HUES64 (cell line): Measurements from ENCODE around the gene SLC6A1.

Experiments used
- H3K27ac ChIP-seq: 2 replicates; pipeline ENCODE4 v1.7.0; 2013; ENCODE audit warnings: low read depth, low read length, inconsistent platforms
- H3K27me3 ChIP-seq: 2 replicates; pipeline ENCODE4 v1.6.1; 2013; ENCODE audit warnings: mild to moderate bottlenecking, low read length; ENCODE audit not compliant: insufficient read depth
- H3K36me3 ChIP-seq: 2 replicates; pipeline ENCODE4 v1.6.1; 2013; ENCODE audit warnings: mild to moderate bottlenecking, low read length; ENCODE audit not compliant: insufficient read depth
- H3K4me1 ChIP-seq: 2 replicates; pipeline ENCODE4 v1.6.1; 2013; ENCODE audit warnings: mild to moderate bottlenecking, low read length, moderate library complexity; ENCODE audit not compliant: insufficient read depth
- H3K4me3 ChIP-seq: 2 replicates; pipeline ENCODE4 v1.5.1; 2013; ENCODE audit warnings: mild to moderate bottlenecking, low read length, moderate library complexity
- H3K9ac ChIP-seq: 2 replicates; pipeline ENCODE4 v1.6.1; 2013; ENCODE audit warnings: mild to moderate bottlenecking, low read depth, low read length
- H3K9me3 ChIP-seq: 2 replicates; pipeline ENCODE4 v1.6.1; 2013; ENCODE audit warnings: low read depth, low read length; ENCODE audit not compliant: insufficient read depth
- WGBS: fragments of 150-250, 120-280 bp; methylation state at CpG from one replicate; pipeline ENCODE4 v1.1.7; 2013; ENCODE audit warnings: missing lambda C conversion rate; 5-methylcytosine and 5-hydroxymethylcytosine counted together

Gene SLC6A1

DNA sequence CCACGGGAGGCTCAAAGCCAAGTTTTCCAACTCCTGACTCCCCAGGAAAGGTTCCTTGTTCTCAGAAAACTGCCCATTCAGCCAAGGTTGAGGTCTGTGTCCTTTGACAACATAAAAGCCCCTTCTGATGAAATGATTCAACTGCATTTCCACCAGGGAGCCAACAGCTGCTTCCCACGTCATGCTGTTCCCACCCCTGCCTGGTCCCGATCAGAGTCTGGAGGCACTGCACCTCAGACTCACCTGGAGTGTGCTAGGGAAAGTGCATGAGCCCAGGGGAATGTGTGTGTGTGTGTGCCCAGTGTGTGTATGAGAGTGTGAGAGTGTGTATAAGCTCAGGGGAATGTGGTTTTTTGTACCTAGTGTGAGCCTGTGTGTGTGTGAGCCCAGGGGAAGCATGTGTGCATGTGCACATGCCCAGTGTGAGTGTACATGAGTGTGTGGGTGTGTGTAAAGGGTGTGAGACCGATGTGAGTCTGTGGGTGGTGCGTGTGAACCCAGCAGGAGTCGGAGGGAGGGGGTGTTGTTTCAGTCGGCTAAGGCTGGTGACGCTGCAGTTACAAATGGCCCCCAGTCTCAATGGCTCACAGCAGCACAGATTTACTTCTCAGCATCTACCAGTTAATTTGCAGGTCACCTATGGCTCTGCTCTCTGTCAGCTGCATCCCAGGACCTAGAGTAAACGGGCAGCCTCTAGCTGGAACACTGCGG, 20.3 kb upstream of the SLC6A1 start:
- no peak overlapping the region for H3K27ac ChIP-seq
- WGBS: 65% methylated on average over 10 of the region's 10 CpGs
- no peak overlapping the region for H3K9ac ChIP-seq
- peaks cover 16% of the 10 kb centered on the region for H3K4me1 ChIP-seq
- H3K36me3 ChIP-seq: no peaks in the 10 kb centered on the region
- H3K9me3 ChIP-seq: no peaks in the 10 kb centered on the region
- no peak overlapping the region for H3K4me3 ChIP-seq
- H3K27me3 ChIP-seq: no peaks in the 10 kb centered on the region

DNA sequence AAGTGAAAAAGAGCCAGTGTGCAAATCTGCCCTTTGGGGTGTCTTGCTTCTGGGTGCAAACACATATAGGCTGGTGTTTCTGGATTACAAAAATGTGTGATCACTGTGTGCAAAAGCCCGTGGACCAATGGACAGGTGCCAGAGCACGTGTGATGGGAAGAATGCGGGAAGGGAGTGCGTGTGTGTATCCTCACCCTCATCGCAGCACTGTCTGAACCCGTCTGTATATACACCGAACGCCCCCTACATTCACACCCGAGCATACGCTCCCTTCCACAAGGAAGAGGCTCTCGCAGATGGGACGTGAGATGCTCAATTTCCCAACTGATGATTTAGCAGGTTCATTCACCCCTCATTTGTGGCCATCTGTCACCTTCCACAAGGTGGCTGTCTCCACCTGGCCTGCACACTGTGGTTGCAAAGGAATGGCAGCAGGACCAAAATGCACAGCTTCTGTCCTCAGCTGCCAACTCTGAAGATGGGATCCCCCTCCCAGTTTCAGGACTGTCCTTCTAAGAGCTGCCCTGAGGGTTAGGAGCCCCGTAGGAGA, 19.4 kb upstream of the SLC6A1 start:
- Histone ChIP-seq H3K27me3 (no peaks in the 10 kb centered on the region), H3K36me3 (no peaks in the 10 kb centered on the region), H3K27ac (no peak overlapping the region), H3K4me3 (no peak overlapping the region), H3K9ac (no peak overlapping the region), H3K9me3 (no peaks in the 10 kb centered on the region), H3K4me1 (peaks cover 21% of the 10 kb centered on the region)
- 95% methylated on average over 13 of the region's 13 CpGs for WGBS

DNA sequence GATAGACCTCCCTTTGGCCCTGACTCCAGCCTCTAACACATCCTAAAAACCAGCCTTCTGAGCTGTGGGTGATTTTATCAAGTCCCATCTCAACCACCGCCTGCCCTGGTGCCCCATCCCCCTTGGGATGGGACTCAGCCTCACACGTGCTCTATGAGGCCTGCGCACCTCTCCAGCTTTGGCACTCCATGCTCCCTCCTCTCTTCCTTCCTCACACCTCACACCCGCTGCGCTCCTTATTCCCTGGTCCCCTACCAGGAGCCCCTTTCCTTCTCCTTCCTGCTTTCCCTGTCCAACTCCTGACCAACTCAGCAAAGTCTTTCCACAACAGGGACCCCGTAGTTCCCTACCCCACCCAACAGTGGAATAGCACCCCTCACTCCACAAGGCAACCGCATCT, 18.4 kb upstream of the SLC6A1 start:
- Histone ChIP-seq H3K9ac (no peak overlapping the region), H3K36me3 (no peaks in the 10 kb centered on the region), H3K27ac (no peak overlapping the region), H3K4me1 (peaks cover 15% of the 10 kb centered on the region), H3K4me3 (no peak overlapping the region), H3K9me3 (no peaks in the 10 kb centered on the region), H3K27me3 (no peaks in the 10 kb centered on the region)
- whole genome bisulfite sequencing: 85% methylated on average over 7 of the region's 7 CpGs

DNA sequence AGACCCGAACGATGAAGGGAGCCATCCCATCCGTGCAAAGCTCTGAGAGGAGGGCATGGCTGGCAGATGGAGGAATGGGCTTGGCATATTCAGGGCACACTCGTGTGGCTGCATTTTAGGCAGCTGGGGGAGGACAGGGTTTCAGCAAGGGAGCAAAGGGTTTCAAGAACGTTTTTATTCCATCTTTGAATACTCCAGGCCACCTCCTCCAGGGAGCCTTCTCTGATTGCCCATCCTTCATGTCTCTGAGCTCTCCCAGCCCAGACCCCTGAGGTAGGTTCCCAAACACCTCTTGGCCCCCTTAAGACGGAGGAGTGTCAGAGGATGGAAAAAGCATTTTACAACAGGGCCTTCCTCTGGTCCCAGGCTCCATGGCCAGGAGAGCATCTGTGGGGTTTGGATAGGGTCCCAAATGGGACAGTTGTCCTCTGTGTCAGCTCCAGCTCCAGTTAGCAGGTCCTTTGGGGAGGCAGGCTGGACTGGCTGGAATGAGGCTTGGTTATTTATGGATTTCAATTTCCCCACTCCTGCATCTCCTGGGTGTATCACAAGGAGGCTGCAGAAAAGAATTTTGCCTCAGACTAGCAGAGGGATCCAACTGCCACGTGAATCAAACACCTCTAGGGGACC, 17.7 kb upstream of the SLC6A1 start:
- H3K27ac ChIP-seq: no peak overlapping the region
- no peaks in the 10 kb centered on the region for H3K9me3 ChIP-seq
- H3K4me1 ChIP-seq: peaks cover 15% of the 10 kb centered on the region
- H3K27me3 ChIP-seq: no peaks in the 10 kb centered on the region
- H3K36me3 ChIP-seq: no peaks in the 10 kb centered on the region
- H3K9ac ChIP-seq: no peak overlapping the region
- 91% methylated on average over 7 of the region's 7 CpGs for WGBS
- no peak overlapping the region for H3K4me3 ChIP-seq

DNA sequence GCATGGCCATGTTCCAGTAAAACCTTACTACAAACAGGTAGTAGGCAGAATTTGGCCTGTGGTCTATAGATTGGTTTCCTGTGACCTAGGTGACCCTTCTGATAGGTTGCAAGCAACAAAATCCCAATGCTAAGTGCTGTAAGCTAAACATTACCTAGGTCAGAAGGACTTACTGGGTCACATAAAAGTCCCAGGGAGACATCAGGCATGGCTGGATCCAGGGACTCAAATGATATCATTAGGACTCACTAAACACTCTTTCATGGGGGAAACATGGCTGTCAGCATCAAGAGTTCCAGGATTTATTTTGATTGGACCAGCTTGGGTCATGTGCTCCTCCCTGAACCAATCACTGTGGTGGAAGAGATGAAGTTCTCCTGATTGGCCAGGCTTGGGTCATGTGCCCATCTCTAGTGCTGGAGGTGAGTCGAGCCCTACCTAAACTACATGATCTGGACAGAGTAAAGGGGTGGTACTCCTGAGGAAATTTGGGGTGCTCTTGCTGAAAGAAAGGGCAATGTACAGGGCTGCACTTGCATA, 16.8 kb upstream of the SLC6A1 start:
- Histone ChIP-seq H3K27ac (no peak overlapping the region), H3K36me3 (no peaks in the 10 kb centered on the region), H3K9me3 (no peaks in the 10 kb centered on the region), H3K4me3 (no peak overlapping the region), H3K9ac (no peak overlapping the region), H3K27me3 (no peaks in the 10 kb centered on the region), H3K4me1 (peaks cover 15% of the 10 kb centered on the region)
- WGBS: 87% methylated on average over 1 of the region's 1 CpG

DNA sequence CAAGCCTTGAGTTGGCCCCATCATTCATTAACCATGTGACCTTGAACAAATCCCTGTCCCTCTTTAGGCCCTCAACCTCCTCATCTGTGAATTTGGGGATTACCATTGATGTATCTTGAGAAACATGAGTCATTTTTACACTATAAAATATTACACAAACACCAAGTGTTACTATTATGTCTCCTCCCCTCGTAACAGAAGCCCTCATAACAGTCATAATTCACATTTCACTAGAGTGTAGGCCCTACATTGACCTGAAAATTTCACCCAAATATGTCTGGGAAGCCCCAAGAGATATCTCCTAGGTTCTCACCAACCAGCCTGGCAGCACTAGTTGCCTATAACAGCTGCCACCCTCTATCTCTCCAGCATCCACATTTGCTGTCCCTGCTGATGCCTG, 15.8 kb upstream of the SLC6A1 start:
- Histone ChIP-seq H3K36me3 (no peaks in the 10 kb centered on the region), H3K4me1 (peaks cover 15% of the 10 kb centered on the region)
- WGBS: 92% methylated on average over 1 of the region's 1 CpG

DNA sequence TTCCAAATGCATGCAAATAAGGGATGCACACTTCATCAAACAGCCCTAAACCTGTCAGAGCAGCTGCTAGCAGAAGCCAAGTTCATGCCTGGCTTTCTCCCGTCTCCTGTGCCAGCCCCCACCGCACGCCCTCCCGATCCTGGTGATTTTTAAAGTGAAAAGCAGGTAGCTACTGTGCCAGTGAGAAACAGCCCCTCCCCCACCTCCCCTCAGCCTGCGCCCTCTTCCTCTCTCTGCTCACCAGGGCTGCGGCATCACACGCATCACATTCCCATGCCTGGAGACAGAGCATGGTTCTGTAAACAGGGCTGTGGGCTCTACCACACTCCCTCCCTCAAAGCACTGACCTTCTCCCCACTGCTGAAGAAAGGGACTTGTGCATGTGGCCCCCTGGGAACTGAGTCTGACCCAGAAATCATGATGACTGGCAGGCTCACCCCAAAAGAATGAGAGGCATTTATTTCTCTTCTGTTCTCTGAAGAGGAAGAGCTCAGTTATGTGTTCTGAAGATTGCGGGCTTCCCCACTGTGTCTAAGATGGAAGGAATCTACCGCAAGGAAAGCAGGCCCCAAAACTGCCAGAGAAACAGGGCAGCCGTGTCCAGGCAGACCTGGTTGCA, 14.5 kb upstream of the SLC6A1 start:
- H3K9me3 ChIP-seq: no peaks in the 10 kb centered on the region
- H3K27me3 ChIP-seq: peaks cover 6% of the 10 kb centered on the region; the same call in 1 of the 2 replicates
- H3K9ac ChIP-seq: no peak overlapping the region
- no peak overlapping the region for H3K27ac ChIP-seq
- H3K4me1 ChIP-seq: peaks cover 10% of the 10 kb centered on the region
- no peaks in the 10 kb centered on the region for H3K36me3 ChIP-seq
- WGBS: 39% methylated on average over 10 of the region's 10 CpGs
- H3K4me3 ChIP-seq: no peak overlapping the region

More for the DNA sequence above, 15.8 kb upstream of the SLC6A1 start:
- Histone ChIP-seq H3K27me3 (peaks cover 6% of the 10 kb centered on the region; the same call in 1 of the 2 replicates), H3K4me3 (no peak overlapping the region), H3K9me3 (no peaks in the 10 kb centered on the region), H3K27ac (no peak overlapping the region), H3K9ac (no peak overlapping the region)

DNA sequence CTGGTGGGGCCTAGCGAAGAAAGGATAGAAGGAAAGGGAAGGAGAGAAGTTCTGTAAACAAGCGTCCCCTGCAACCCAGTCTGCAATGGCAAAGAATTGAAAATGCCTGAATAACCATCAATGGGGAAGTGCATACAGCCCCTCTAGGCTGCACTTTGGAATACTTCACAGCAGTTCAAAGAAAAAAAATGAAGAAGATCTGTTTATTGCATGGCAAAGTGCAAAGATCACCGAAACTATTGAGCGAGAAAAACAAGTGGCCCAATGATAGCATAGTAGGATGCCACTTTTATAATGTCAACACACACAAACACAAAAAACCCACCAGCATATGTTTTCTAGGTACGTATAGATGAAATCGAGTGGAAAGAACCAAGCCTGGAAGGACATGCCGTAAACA, 13.6 kb upstream of the SLC6A1 start:
- Histone ChIP-seq H3K4me3 (no peak overlapping the region), H3K9me3 (no peaks in the 10 kb centered on the region), H3K27ac (no peak overlapping the region), H3K4me1 (peaks cover 14% of the 10 kb centered on the region), H3K9ac (no peak overlapping the region), H3K27me3 (peaks cover 6% of the 10 kb centered on the region; the same call in 1 of the 2 replicates), H3K36me3 (no peaks in the 10 kb centered on the region)
- 95% methylated on average over 7 of the region's 7 CpGs for WGBS

DNA sequence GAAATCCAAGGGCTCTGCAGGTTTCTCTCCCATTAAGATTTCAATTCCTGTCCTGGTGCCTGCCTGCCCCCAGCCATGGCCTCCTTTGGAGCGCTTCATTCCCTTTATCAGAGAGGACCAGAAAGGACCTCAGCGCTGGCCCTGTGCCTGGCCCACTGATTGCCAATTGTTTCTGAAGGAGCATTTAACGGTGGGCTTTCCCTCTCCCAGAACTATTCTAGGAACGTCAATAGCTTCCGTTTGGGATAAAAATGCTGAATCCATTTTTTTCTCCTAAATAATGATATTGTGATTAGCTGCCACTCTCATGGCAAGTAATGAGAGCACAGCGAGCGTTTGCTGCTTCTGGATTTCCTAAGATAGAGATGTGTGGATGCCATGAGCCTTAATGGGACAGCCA, 12.2 kb upstream of the SLC6A1 start:
- 96% methylated on average over 7 of the region's 7 CpGs for WGBS
- Histone ChIP-seq H3K27me3 (peaks cover 6% of the 10 kb centered on the region; the same call in 1 of the 2 replicates), H3K36me3 (no peaks in the 10 kb centered on the region), H3K4me1 (peaks cover 14% of the 10 kb centered on the region), H3K27ac (no peak overlapping the region), H3K9ac (no peak overlapping the region), H3K4me3 (no peak overlapping the region), H3K9me3 (no peaks in the 10 kb centered on the region)

DNA sequence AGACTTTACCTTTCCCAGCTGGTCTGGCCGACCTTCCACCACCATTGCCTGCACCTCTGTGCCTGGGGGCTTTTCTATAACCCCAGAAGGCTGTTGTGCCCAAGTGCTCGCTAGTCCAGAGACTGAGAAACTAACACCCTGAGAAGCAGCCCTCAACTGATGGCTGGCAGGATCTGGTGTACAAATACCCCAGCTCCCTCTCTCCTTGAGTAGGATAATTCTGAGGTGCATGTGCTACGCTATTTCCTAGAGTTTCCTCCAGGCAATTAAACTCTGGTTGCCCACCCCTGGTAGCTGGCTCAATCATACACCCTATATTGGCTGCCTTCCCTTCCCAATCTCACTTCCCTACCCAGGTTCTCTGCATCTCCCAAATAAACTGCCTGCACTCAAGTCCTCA, 11.5 kb upstream of the SLC6A1 start:
- Histone ChIP-seq H3K27me3 (peaks cover 6% of the 10 kb centered on the region; the same call in 1 of the 2 replicates), H3K36me3 (no peaks in the 10 kb centered on the region), H3K27ac (no peak overlapping the region), H3K4me1 (peaks cover 14% of the 10 kb centered on the region), H3K9ac (no peak overlapping the region), H3K9me3 (no peaks in the 10 kb centered on the region), H3K4me3 (no peak overlapping the region)
- WGBS: 96% methylated on average over 3 of the region's 3 CpGs

DNA sequence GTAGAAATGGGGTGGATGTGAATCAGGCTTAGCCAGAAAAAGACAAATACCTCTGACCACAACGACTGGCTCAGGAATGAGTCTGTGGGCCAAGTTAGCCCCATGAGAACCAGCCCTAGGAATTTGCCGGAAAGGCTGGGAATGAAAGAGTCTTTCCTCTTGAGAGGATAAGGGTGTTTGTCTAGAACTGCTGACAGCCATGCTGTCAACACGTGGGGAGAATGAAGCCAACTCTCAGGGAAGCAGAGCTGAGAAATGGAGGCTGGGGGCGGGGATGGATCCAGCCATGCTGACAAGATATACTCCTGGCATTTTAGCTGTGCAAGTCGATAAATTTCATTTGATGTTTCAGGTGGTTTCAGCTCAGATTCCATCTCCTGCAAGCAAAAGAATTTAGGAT, 10.6 kb upstream of the SLC6A1 start:
- Histone ChIP-seq H3K4me3 (no peak overlapping the region), H3K27me3 (peaks cover 6% of the 10 kb centered on the region; the same call in 1 of the 2 replicates), H3K4me1 (peaks cover 14% of the 10 kb centered on the region), H3K9me3 (no peaks in the 10 kb centered on the region), H3K36me3 (no peaks in the 10 kb centered on the region), H3K27ac (no peak overlapping the region), H3K9ac (no peak overlapping the region)
- 81% methylated on average over 5 of the region's 5 CpGs for WGBS
